HT-29 (cell line): ENCODE results near the gene GIT1. TPM values are rescaled to one million over a fixed set of nuclear protein-coding genes. Genes with fewer than 3 reads are reported as not detected.
A peak's percentile ranks its signal among the peaks of the same experiment; 100 is the strongest.
"Not testable (repeated sequence)": the region's sequence is repeated elsewhere in the genome, so short reads cannot be mapped to it uniquely, and the experiment has no call there.

ENCODE experiments used
- DNase-seq: peaks from one replicate; pipeline ENCODE4 v3.0.0-alpha.2; 2015; ENCODE audit warnings: low spot score
- total RNA-seq: library from RNA; depleted of rRNA; stranded (reverse); fragments of >200 nt; shearing (Covaris generic); gene quantifications from 2 replicates; pipeline ENCODE4 v1.2.3, GENCODE V29; 2014

Gene GIT1
- total RNA-seq, 1 experiment from 2014 or later = 56.3 TPM

DNA sequence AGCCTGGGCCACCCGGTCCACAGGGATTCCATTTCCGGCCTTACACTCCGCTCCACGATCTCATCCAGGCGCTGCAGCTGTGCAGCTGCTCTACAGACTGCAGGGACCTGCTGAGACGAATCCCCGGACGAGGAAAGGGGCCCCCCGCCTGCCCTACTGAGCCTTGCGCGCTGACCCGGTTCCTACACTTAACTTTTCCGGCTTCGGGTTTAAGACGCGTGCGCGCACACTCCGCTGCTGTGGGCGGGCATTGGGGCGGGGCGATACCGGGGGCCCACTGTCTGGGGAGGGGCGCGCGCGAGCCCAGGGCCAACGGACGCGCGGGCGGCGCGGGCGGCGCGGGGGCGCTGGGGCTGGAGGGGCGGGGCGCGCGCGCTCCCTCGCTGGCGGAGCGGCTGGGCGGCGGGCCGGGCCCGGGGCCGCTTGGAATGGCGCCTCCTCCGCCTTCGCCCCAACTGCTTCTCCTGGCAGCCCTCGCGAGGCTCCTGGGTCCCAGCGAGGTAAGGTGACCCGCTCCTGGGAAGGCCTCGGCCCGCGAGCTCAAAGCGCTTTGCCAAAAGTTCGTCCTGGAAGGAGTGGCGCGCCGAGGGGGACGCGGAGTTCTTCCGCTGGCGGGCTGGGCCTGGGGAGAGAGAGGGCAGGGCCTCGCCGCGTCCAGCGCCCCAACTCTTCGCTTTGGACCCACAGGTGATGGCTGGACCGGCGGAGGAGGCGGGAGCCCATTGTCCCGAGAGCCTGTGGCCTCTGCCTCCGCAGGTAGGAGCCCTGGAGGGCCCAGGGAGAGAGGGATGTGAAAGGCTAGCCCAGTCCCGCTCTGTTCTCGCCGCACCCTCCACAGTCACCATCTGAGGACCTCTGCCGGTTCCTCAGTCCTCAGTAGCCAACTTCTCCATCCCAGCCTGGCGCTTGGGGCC lies 20.9 kb downstream of the GIT1 start, which contains the start of gene TP53I13:
Gene TP53I13 (plus strand): TSS at position 371 of the 914 bp plus-strand sequence. CDS start 58 bp downstream, at position 429.
- DNase-seq = peak; percentile 67

- peak; percentile 75 for DNase-seq
Observed at GRCh38 chr17:29567554-29568330, 21.7 kb downstream of the GIT1 start.

- DNase-seq = no peak
Observed at GRCh38 chr17:29567304-29567553, 22.2 kb downstream of the GIT1 start.

- DNase-seq = peak; percentile 86
Observed at GRCh38 chr17:29566473-29567303, 22.8 kb downstream of the GIT1 start, which contains the start of gene ABHD15. Gene ABHD15, minus strand, starts transcription at chr17:29567037. Its CDS starts 71 bp downstream, at chr17:29566966.

GRCh38 chr17:29565643-29566472 lies 23.6 kb downstream of the GIT1 start:
- peak; percentile 64 for DNase-seq

DNA sequence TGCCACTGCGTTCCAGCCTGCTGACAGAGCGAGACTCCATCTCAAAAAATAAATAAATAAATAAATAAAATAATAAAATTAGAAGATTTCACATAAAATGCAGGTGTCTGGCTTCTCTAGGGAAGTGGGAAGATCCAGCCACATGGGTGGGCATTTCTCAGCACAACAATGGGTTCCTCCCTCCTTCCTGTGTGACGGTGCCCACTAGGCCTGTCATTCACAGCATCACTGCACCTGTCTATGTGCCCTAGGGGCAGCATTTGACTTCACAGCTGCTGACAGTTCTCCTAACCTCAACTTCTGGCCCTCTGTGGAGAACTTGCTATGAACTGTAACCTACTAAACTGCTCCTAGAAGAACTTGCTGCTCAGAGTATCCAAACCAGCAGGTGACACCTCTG lies 25.6 kb downstream of the GIT1 start:
- DNase-seq = no peak

DNA sequence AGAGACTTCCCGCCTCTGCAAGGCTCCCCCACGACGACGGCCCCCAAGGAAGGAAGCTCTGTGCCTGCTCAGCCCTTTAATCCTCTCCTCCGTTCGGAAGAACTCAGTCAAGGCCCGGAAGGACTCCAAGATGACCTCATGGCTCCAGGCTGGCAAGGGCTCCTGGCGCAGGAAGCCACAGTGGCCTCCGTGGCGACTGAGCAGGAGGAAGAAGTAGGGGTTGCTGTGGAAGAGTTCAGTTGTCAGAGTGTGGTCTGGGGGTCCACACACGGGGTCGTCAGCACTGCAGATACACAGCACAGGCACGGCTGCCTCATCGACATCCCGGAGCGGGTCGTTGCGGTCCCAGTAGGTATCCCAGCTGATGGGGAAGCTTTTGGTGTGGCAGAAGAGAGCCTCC lies 26.8 kb downstream of the GIT1 start:
- no peak for DNase-seq

DNA sequence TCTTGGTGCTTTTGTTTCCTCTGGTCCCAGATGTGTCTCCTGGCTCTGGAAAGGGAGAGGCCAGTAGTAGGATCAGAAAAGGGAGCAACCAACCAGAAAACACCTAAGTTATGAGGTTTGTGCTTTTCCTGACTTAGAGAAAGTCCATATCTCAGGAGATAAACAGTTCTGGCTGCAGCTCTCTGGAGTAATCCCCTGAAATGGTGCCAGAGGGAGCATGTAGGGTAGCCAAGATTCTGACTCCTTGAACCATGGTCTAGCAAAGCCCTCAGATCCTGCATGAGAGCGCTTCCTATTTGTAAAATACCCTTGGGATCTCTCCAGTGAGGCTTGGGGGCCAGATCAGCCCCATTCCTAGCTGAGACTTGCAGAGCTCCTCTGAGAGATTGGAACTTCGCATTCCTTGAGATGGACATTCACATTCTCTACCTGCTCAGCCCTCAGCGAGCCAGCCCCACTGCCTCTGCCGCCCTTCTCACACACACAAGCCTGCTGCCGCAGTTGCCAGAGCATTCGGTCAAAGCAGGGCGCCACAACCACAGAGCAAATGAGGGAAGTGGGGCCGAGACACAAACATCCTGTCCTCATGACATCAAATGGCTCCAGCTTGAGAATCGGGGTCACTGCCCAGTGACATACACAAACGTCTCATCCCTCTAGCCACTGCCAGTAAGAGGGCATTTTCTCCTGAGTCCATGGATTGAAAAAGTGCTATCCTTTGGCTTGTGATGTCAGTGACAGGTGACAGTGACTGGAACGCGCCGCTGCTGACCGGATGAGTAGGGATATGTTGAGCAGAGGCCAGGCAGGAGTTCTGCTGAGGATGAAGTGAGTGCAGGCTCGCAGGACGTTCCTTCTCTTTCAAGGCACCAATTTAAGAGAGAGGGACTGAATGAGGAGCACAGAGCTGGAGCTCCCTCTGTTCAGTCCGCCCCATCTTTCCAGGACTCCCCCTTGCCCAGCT lies 27.6 kb downstream of the GIT1 start:
- DNase-seq = no peak

GRCh38 chr17:29560316-29560715 lies 29.1 kb downstream of the GIT1 start:
- no peak for DNase-seq

DNA sequence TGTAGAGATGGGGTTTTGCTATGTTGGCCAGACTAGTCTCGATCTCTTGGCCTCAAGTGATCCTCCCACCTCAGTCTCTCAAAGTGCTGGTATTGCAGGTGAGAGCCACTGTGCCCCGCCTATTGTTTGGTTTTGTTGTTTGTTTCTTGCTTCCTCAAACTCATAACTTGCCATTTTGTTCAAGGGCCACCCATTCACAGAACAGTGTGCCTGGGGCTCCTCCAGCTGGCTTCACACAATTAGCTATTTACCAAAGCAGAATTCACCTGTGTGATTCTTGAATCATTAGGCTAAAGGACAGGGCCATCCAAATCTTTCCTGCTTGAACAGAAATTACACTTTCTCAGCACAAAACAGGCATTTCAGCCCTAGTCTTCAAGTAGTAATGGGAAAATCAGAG lies 29.8 kb downstream of the GIT1 start:
- no peak for DNase-seq

- DNase-seq = not testable (repeated sequence)
Observed at GRCh38 chr17:29558139-29558538, 31.3 kb downstream of the GIT1 start.

- DNase-seq = no peak
Observed at GRCh38 chr17:29557739-29558116, 31.7 kb downstream of the GIT1 start.

DNA sequence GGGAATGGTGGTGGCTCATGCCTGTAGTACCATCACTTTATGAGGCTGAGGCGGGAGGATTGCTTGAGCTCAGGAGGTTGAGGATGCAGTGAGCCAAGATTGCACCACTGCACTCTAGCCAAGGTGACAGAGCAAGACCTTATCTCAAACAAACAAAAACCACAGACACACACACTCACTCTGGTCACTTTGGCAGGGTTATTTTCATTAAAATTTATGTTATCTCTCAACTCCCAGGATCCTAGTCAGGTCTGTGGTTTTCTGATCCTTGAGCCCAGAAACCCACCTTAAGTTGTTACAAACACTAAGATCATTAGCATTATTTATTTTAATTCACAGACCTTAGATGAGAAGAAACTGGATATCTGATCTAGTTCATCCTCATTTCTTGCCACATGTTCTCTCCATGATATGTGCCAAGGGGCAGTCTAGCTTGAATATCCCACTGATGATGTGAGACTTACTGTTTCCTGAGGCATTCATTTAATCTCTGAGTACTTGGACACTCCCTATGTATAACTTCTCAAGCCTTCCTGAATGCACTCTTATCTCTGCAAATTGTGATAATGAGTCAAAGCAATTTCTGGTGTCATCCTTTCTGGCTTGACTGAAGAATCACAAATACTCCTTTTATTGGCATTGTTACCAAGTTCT lies 32.2 kb downstream of the GIT1 start:
- no peak for DNase-seq

DNA sequence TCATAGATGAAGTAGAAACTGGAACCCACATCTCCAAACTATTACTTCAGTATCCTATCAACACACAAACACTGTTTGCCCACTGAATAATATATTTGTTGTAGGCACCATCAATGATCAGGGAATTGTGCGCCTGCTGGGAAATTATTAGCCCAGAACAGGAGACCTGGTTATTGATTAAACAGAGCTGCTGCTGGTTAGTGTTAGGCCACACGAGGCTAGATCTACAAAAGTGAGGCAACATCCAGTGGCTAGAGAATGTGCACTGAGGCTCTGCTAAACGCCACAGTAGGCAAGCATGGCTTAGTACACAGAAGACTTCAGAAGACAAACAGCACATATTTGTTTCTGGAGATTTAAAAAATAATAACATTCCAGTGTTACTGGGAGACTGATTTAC lies 33.6 kb downstream of the GIT1 start:
- DNase-seq = peak; percentile 61

GRCh38 chr17:29549177-29549923 lies 40.1 kb downstream of the GIT1 start:
- DNase-seq = no peak

DNA sequence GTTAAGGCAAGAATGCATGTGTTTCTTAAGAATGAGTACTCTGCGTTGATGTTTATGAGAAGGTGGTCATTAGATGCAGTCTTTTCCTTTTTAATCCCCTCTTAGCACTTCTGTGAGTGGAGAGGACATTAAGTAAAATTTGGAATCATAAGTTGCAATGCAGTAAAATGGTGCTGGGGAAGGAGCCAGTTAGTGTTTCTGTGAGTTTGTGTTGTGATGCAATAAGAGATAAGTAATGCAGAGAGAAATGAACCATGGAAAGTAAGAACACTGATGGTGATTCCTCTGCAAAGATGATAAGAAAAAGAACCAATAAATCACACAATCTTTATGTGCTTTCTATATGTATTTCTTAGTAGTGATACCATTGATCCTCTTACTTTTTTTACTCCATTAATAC lies 42.6 kb downstream of the GIT1 start:
- DNase-seq = no peak

GRCh38 chr17:29546085-29546484 lies 43.4 kb downstream of the GIT1 start:
- no peak for DNase-seq

- DNase-seq = no peak
Observed at GRCh38 chr17:29544066-29544465, 45.4 kb downstream of the GIT1 start.
